Mesendoderm (in vitro differentiated cells): ENCODE measurements around the gene ARHGAP10.

Experiments used
- DNase-seq: peaks from one replicate; pipeline ENCODE4 v3.0.0; 2013
- H2AK5ac ChIP-seq: 2 replicates; pipeline ENCODE4 v1.6.1; 2013; ENCODE audit warnings: low read length, inconsistent platforms
- H2BK120ac ChIP-seq: 2 replicates; pipeline ENCODE4 v1.6.1; 2013; ENCODE audit warnings: low read depth, mild to moderate bottlenecking, low read length, moderate library complexity, mixed read lengths
- H2BK15ac ChIP-seq: replicated peaks from 2 replicates; pipeline ENCODE4 v1.6.1; 2013; ENCODE audit warnings: low read depth, mild to moderate bottlenecking, moderate library complexity
- H2BK5ac ChIP-seq: 2 replicates; pipeline ENCODE4 v1.6.1; 2013; ENCODE audit warnings: low read length, inconsistent platforms
- H3K18ac ChIP-seq: 2 replicates; pipeline ENCODE4 v1.6.1; 2013; ENCODE audit warnings: mild to moderate bottlenecking, low read length, mixed read lengths
- H3K23ac ChIP-seq: one replicate; pipeline ENCODE4 v1.6.1; 2013; ENCODE audit warnings: low read length
- H3K27ac ChIP-seq: 2 replicates; pipeline ENCODE4 v1.5.1; 2013; ENCODE audit warnings: low read depth, mild to moderate bottlenecking, inconsistent platforms, low read length, moderate library complexity
- H3K27me3 ChIP-seq: 2 replicates; pipeline ENCODE4 v1.6.1; 2013; ENCODE audit warnings: low read length, control low read depth, mild to moderate bottlenecking, inconsistent platforms; ENCODE audit not compliant: insufficient read depth, poor library complexity
- H3K36me3 ChIP-seq: 2 replicates; pipeline ENCODE4 v1.6.1; 2013; ENCODE audit warnings: low read length, inconsistent platforms; ENCODE audit not compliant: control insufficient read depth, insufficient read depth
- H3K4ac ChIP-seq: one replicate; pipeline ENCODE4 v1.6.1; 2013; ENCODE audit warnings: low read depth, mild to moderate bottlenecking, low read length, moderate library complexity
- H3K4me1 ChIP-seq: 2 replicates; pipeline ENCODE4 v1.6.1; 2013; ENCODE audit warnings: low read depth, low read length, inconsistent platforms; ENCODE audit not compliant: control insufficient read depth
- H3K4me2 ChIP-seq: 2 replicates; pipeline ENCODE4 v1.6.1; 2013; ENCODE audit warnings: low read length
- H3K4me3 ChIP-seq: 2 replicates; pipeline ENCODE4 v1.5.1; 2013; ENCODE audit warnings: mild to moderate bottlenecking, low read length
- H3K56ac ChIP-seq: one replicate; pipeline ENCODE4 v1.6.1; 2013; ENCODE audit warnings: low read length
- H3K79me1 ChIP-seq: 2 replicates; pipeline ENCODE4 v1.6.1; 2013; ENCODE audit warnings: low read length, inconsistent platforms
- H3K79me2 ChIP-seq: 2 replicates; pipeline ENCODE4 v1.6.1; 2013; ENCODE audit warnings: mild to moderate bottlenecking, low read length; ENCODE audit not compliant: control insufficient read depth, insufficient read depth
- H3K9ac ChIP-seq: 2 replicates; pipeline ENCODE4 v1.6.1; 2013; ENCODE audit warnings: low read length, inconsistent platforms
- H4K5ac ChIP-seq: one replicate; pipeline ENCODE4 v1.6.1; 2013; ENCODE audit warnings: low read length
- H4K8ac ChIP-seq: one replicate; pipeline ENCODE4 v1.6.1; 2013; ENCODE audit warnings: low read depth, mild to moderate bottlenecking, control low read depth, low read length, moderate library complexity
- WGBS: extraction: QIAGEN DNeasy Blood & Tissue Kit; methylation state at CpG from one replicate; pipeline ENCODE4 v1.1.7; 2013; ENCODE audit warnings: low lambda C conversion rate, missing lambda C conversion rate; ENCODE audit not compliant: insufficient coverage; ENCODE audit errors: extremely low coverage; 5-methylcytosine and 5-hydroxymethylcytosine counted together

The ARHGAP10 gene

GRCh38 chr4:147787204-147787603 lies 55.3 kb downstream of the ARHGAP10 start:
- no peaks in the 10 kb centered on the region for H3K27me3 ChIP-seq
- no peak overlapping the region for H3K4ac ChIP-seq
- no peak overlapping the region for H4K5ac ChIP-seq
- H3K36me3 ChIP-seq: no peaks in the 10 kb centered on the region
- H3K23ac ChIP-seq: no peak overlapping the region
- no peak overlapping the region for H3K9ac ChIP-seq
- H3K18ac ChIP-seq: no peak overlapping the region
- H3K79me1 ChIP-seq: peaks cover 2% of the 10 kb centered on the region
- H3K56ac ChIP-seq: no peak overlapping the region
- H2BK15ac ChIP-seq: no peak overlapping the region
- no peak overlapping the region for H2BK120ac ChIP-seq
- DNase-seq: peak; percentile 41
- no peak overlapping the region for H2AK5ac ChIP-seq
- H2BK5ac ChIP-seq: no peak overlapping the region
- H4K8ac ChIP-seq: no peak overlapping the region
- H3K79me2 ChIP-seq: no peaks in the 10 kb centered on the region
- no peak overlapping the region for H3K27ac ChIP-seq
- H3K4me1 ChIP-seq: peaks cover 8% of the 10 kb centered on the region
- H3K4me2 ChIP-seq: no peak overlapping the region
- H3K4me3 ChIP-seq: no peak overlapping the region
- no CpG with 5 or more reads among the region's 2 CpGs for WGBS

GRCh38 chr4:147788791-147789190 lies 56.9 kb downstream of the ARHGAP10 start:
- H3K4me1 ChIP-seq: peaks cover 8% of the 10 kb centered on the region
- no peak overlapping the region for H3K56ac ChIP-seq
- WGBS: no CpG with 5 or more reads among the region's 3 CpGs
- H4K5ac ChIP-seq: no peak overlapping the region
- no peaks in the 10 kb centered on the region for H3K79me2 ChIP-seq
- H2BK5ac ChIP-seq: no peak overlapping the region
- no peak overlapping the region for H3K18ac ChIP-seq
- no peak overlapping the region for H2BK15ac ChIP-seq
- no peaks in the 10 kb centered on the region for H3K27me3 ChIP-seq
- peaks cover 4% of the 10 kb centered on the region for H3K79me1 ChIP-seq
- H2BK120ac ChIP-seq: no peak overlapping the region
- no peak overlapping the region for H3K23ac ChIP-seq
- H3K27ac ChIP-seq: no peak overlapping the region
- no peak overlapping the region for H3K4me2 ChIP-seq
- no peak overlapping the region for H2AK5ac ChIP-seq
- H3K36me3 ChIP-seq: no peaks in the 10 kb centered on the region
- DNase-seq: no peak
- no peak overlapping the region for H3K9ac ChIP-seq
- H4K8ac ChIP-seq: no peak overlapping the region
- H3K4ac ChIP-seq: no peak overlapping the region
- H3K4me3 ChIP-seq: no peak overlapping the region

- Histone ChIP-seq H4K8ac (no peak overlapping the region), H3K56ac (no peak overlapping the region), H3K27ac (no peak overlapping the region), H3K27me3 (no peaks in the 10 kb centered on the region), H2BK5ac (no peak overlapping the region), H2AK5ac (no peak overlapping the region), H3K79me1 (peaks cover 4% of the 10 kb centered on the region), H3K9ac (no peak overlapping the region), H3K4me3 (no peak overlapping the region), H4K5ac (no peak overlapping the region), H2BK15ac (no peak overlapping the region), H3K23ac (no peak overlapping the region), H3K4me2 (no peak overlapping the region), H3K18ac (no peak overlapping the region), H3K4me1 (peaks cover 8% of the 10 kb centered on the region), H2BK120ac (no peak overlapping the region), H3K4ac (no peak overlapping the region), H3K79me2 (no peaks in the 10 kb centered on the region), H3K36me3 (no peaks in the 10 kb centered on the region)
- DNase-seq: no peak
- WGBS: no CpG with 5 or more reads among the region's 2 CpGs
Measured at GRCh38 chr4:147789596-147789995, 57.7 kb downstream of the ARHGAP10 start.

GRCh38 chr4:147790412-147790811 lies 58.5 kb downstream of the ARHGAP10 start:
- no peak overlapping the region for H2BK120ac ChIP-seq
- peaks cover 4% of the 10 kb centered on the region for H3K79me1 ChIP-seq
- DNase-seq: no peak
- H3K23ac ChIP-seq: no peak overlapping the region
- H3K4ac ChIP-seq: no peak overlapping the region
- H2AK5ac ChIP-seq: no peak overlapping the region
- H3K4me1 ChIP-seq: peaks cover 8% of the 10 kb centered on the region
- no peak overlapping the region for H4K8ac ChIP-seq
- no peak overlapping the region for H3K18ac ChIP-seq
- H3K4me3 ChIP-seq: no peak overlapping the region
- H2BK5ac ChIP-seq: no peak overlapping the region
- no peaks in the 10 kb centered on the region for H3K79me2 ChIP-seq
- no peaks in the 10 kb centered on the region for H3K27me3 ChIP-seq
- H3K4me2 ChIP-seq: no peak overlapping the region
- no peak overlapping the region for H3K27ac ChIP-seq
- no CpG with 5 or more reads among the region's 2 CpGs for WGBS
- H4K5ac ChIP-seq: no peak overlapping the region
- no peak overlapping the region for H3K9ac ChIP-seq
- H3K56ac ChIP-seq: no peak overlapping the region
- H3K36me3 ChIP-seq: no peaks in the 10 kb centered on the region
- H2BK15ac ChIP-seq: no peak overlapping the region

GRCh38 chr4:147791341-147791740 lies 59.5 kb downstream of the ARHGAP10 start:
- Histone ChIP-seq H4K5ac (no peak overlapping the region), H3K36me3 (no peaks in the 10 kb centered on the region), H2AK5ac (no peak overlapping the region), H3K4ac (no peak overlapping the region), H3K4me1 (peaks cover 7% of the 10 kb centered on the region), H3K56ac (no peak overlapping the region), H2BK5ac (no peak overlapping the region), H3K4me3 (no peak overlapping the region), H3K23ac (no peak overlapping the region), H3K4me2 (no peak overlapping the region), H4K8ac (no peak overlapping the region), H3K9ac (no peak overlapping the region), H3K18ac (no peak overlapping the region), H2BK120ac (no peak overlapping the region), H3K79me2 (no peaks in the 10 kb centered on the region), H3K27ac (no peak overlapping the region), H3K79me1 (peaks cover 4% of the 10 kb centered on the region), H2BK15ac (no peak overlapping the region), H3K27me3 (no peaks in the 10 kb centered on the region)
- no peak for DNase-seq
- WGBS: no CpG with 5 or more reads among the region's 17 CpGs

- Histone ChIP-seq H3K36me3 (no peaks in the 10 kb centered on the region), H2AK5ac (no peak overlapping the region), H3K4me1 (peaks cover 2% of the 10 kb centered on the region), H3K27ac (no peak overlapping the region), H3K9ac (no peak overlapping the region), H3K23ac (no peak overlapping the region), H3K4me2 (no peak overlapping the region), H3K79me2 (no peaks in the 10 kb centered on the region), H3K27me3 (no peaks in the 10 kb centered on the region), H2BK120ac (no peak overlapping the region), H4K5ac (no peak overlapping the region), H3K79me1 (peaks cover 4% of the 10 kb centered on the region), H4K8ac (no peak overlapping the region), H3K4me3 (no peak overlapping the region), H2BK5ac (no peak overlapping the region), H3K18ac (no peak overlapping the region), H3K56ac (no peak overlapping the region), H3K4ac (no peak overlapping the region), H2BK15ac (no peak overlapping the region)
- WGBS: no CpG with 5 or more reads among the region's 8 CpGs
- DNase-seq: no peak
Measured at GRCh38 chr4:147791865-147792264, 60.0 kb downstream of the ARHGAP10 start.
